HG02642 (cell line): ENCODE data around the gene SUSD3.

Source experiments
- ATAC-seq: cut with Tn5 transposase; IDR thresholded peaks from one replicate; pipeline ENCODE4 v1.9.1; 2021; ENCODE audit warnings: mild to moderate bottlenecking; ENCODE audit not compliant: unreplicated experiment, poor library complexity

Gene SUSD3

GRCh38 chr9:93121316-93122241 is 63.1 kb downstream of the SUSD3 start:
- no peak for ATAC-seq

- no peak for ATAC-seq
These were observed 64.3 kb downstream of the SUSD3 start for GRCh38 chr9:93122721-93123221.

GRCh38 chr9:93123561-93124283 is 65.2 kb downstream of the SUSD3 start:
- ATAC-seq = no peak

- no peak for ATAC-seq
These were observed 66.3 kb downstream of the SUSD3 start for GRCh38 chr9:93124793-93125192.

GRCh38 chr9:93125331-93125894 is 66.9 kb downstream of the SUSD3 start:
- ATAC-seq = no peak

GRCh38 chr9:93126151-93126781 is 67.8 kb downstream of the SUSD3 start:
- no peak for ATAC-seq

GRCh38 chr9:93126825-93127368 is 68.4 kb downstream of the SUSD3 start:
- no peak for ATAC-seq

GRCh38 chr9:93127395-93127911 is 69.0 kb downstream of the SUSD3 start:
- no peak for ATAC-seq

GRCh38 chr9:93128011-93128714 is 69.7 kb downstream of the SUSD3 start:
- no peak for ATAC-seq

- no peak for ATAC-seq
These were observed 70.3 kb downstream of the SUSD3 start for GRCh38 chr9:93128715-93129224.

- no peak for ATAC-seq
These were observed 70.8 kb downstream of the SUSD3 start for GRCh38 chr9:93129286-93129685.

- ATAC-seq = no peak
These were observed 71.4 kb downstream of the SUSD3 start for GRCh38 chr9:93129691-93130500.

GRCh38 chr9:93130861-93131481 is 72.5 kb downstream of the SUSD3 start:
- ATAC-seq = no peak

GRCh38 chr9:93131599-93132286 is 73.2 kb downstream of the SUSD3 start:
- no peak for ATAC-seq

- ATAC-seq = no peak
These were observed 73.9 kb downstream of the SUSD3 start for GRCh38 chr9:93132287-93132927.

GRCh38 chr9:93132946-93133680 is 74.6 kb downstream of the SUSD3 start:
- ATAC-seq = no peak
